ENCODE measurements around the gene CBX8. TPM values are rescaled to one million over a fixed set of nuclear protein-coding genes. Genes with fewer than 3 reads are reported as not detected.

Gene CBX8
- total RNA-seq, 4 donors from 2014 or later = 0.84 to 4.2 (median 0.87) TPM; not detected in 1

- TF ChIP-seq EP300 (IDR thresholded peaks at IDR 0.05) = no peak
- TF ChIP-seq, protein P1, sequence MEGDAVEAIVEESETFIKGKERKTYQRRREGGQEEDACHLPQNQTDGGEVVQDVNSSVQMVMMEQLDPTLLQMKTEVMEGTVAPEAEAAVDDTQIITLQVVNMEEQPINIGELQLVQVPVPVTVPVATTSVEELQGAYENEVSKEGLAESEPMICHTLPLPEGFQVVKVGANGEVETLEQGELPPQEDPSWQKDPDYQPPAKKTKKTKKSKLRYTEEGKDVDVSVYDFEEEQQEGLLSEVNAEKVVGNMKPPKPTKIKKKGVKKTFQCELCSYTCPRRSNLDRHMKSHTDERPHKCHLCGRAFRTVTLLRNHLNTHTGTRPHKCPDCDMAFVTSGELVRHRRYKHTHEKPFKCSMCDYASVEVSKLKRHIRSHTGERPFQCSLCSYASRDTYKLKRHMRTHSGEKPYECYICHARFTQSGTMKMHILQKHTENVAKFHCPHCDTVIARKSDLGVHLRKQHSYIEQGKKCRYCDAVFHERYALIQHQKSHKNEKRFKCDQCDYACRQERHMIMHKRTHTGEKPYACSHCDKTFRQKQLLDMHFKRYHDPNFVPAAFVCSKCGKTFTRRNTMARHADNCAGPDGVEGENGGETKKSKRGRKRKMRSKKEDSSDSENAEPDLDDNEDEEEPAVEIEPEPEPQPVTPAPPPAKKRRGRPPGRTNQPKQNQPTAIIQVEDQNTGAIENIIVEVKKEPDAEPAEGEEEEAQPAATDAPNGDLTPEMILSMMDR (IDR thresholded peaks at IDR 0.05) = no peak
- TF ChIP-seq POLR2A (IDR thresholded peaks at IDR 0.05) = no peak
- WGBS, 2 donors = 31 to 36% methylated on average over 30 to 32 of the region's 43 CpGs
- Histone ChIP-seq H3K4me1 (peaks cover 0 to 63% (median 47%) of the 10 kb centered on the region in 4 donors), H3K4me3 (peak overlapping the region in 2 of 4 donors; percentile 4 to 37), H3K27ac (no peak overlapping the region), H3K27me3 (peaks cover 19 to 82% of the 10 kb centered on the region in 2 donors), H3K9me3 (no peaks in the 10 kb centered on the region), H3K36me3 (no peaks in the 10 kb centered on the region)
- no peak for DNase-seq (ENCODE audit: low spot score in 2 of 2)
Observed at GRCh38 chr17:79814127-79814973, 17.5 kb upstream of the CBX8 start.

DNA sequence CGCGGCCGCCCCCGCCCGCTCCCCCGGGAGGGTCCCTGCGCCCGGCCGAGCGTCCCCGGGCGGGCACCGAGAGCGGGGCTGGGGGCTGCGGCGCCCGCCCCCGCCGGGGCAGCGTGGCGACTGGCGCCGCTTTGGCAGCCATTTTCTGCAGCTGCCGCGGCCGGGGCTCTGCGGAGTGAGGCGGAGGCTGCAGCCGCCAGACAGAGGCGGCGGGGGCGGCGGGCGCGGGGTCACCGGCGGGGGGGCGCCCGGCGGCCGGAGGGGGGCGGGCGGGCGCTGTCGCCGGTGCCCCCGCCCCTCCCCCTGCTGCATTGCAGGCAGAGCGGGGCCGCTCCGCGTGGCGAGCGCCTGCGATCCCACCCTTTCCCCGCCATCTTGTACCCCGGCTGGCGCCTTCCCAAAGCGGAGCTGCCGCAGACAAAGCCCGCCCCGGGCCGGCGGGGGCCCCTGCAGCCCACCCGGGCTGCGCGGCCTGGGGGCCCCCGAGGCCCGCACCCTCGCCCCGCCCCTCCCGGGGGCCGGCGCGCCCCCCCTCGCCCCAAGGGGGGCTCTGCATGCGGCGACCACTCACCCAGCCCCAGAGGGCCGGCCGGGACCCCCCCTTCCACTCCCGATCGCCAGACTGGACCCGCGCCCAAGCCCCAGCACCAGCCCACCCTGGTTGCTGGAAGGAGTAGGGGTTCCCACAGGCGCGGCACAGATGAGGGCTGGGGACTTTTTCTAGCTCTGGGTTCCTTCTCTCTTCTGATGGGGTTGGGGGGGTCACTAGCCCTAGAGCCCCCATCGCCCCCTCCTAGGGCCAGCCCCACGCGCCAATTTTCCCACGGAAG, 16.6 kb upstream of the CBX8 start:
- DNase-seq (ENCODE audit: low spot score in 2 of 2) = no peak
- 4 to 13% methylated on average over 6 to 26 of the region's 89 CpGs for WGBS, 2 donors
- peak overlapping the region in 1 of 4 donors; percentile 39 for H3K4me3 ChIP-seq
- H3K9me3 ChIP-seq = no peaks in the 10 kb centered on the region
- no peak overlapping the region for H3K27ac ChIP-seq
- H3K27me3 ChIP-seq = peaks cover 21 to 90% of the 10 kb centered on the region in 2 donors
- no peaks in the 10 kb centered on the region for H3K36me3 ChIP-seq
- H3K4me1 ChIP-seq = peaks cover 0 to 71% (median 48%) of the 10 kb centered on the region in 4 donors
- no peak for TF ChIP-seq POLR2A (IDR thresholded peaks at IDR 0.05)
- TF ChIP-seq EP300 (IDR thresholded peaks at IDR 0.05) = no peak
- TF ChIP-seq, protein P1 (IDR thresholded peaks at IDR 0.05) = no peak

- Histone ChIP-seq H3K4me3 (peak overlapping the region in 2 of 4 donors; percentile 10 to 39), H3K27me3 (peaks cover 21 to 94% of the 10 kb centered on the region in 2 donors), H3K4me1 (peaks cover 0 to 71% (median 48%) of the 10 kb centered on the region in 4 donors), H3K27ac (no peak overlapping the region), H3K9me3 (no peaks in the 10 kb centered on the region), H3K36me3 (no peaks in the 10 kb centered on the region)
- no peak for DNase-seq (ENCODE audit: low spot score in 2 of 2)
- 5 to 7% methylated on average over 45 to 67 of the region's 72 CpGs for WGBS, 2 donors
- peak in 1 of 2 donors; percentile 58 for TF ChIP-seq EP300 (IDR thresholded peaks at IDR 0.05)
- no peak for TF ChIP-seq POLR2A (IDR thresholded peaks at IDR 0.05)
Observed at GRCh38 chr17:79812353-79813258, 15.7 kb upstream of the CBX8 start.

DNA sequence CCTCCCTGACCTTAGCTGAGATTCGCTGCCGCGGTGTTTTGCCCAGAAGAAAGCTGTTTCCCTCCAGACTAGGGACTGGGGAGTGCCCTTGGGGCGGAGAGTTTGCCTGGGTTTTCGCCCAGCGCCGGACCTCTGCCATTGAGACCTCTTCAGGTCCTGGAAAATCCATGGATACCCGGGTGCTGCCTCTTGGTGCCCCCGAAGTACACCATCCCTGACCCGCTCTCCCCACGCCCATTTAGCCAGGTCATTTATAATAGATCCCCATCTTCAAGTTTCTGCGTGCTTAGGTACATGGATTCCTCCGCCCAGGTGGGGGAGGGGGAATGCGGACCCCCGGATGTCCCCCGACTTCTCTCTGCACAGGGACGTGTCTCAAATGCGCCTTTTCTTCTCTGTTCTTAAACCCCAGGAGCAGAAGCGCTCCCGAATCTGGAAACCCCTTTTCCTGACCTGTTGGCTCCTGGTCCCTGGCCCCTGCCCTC, 15.0 kb upstream of the CBX8 start:
- 7 to 11% methylated on average over 20 of the region's 20 CpGs for WGBS, 2 donors
- peaks cover 21 to 94% of the 10 kb centered on the region in 2 donors for H3K27me3 ChIP-seq
- DNase-seq (ENCODE audit: low spot score in 2 of 2) = no peak
- no peaks in the 10 kb centered on the region for H3K9me3 ChIP-seq
- H3K27ac ChIP-seq = no peak overlapping the region
- TF ChIP-seq EP300 (IDR thresholded peaks at IDR 0.05) (no peak), POLR2A (IDR thresholded peaks at IDR 0.05) (no peak)
- TF ChIP-seq, protein P1 (IDR thresholded peaks at IDR 0.05) = no peak
- H3K4me1 ChIP-seq = peaks cover 0 to 71% (median 48%) of the 10 kb centered on the region in 4 donors
- no peaks in the 10 kb centered on the region for H3K36me3 ChIP-seq
- no peak overlapping the region for H3K4me3 ChIP-seq
